HG03575 (cell line): ENCODE measurements around the gene ADCY5.

Experiments
- ATAC-seq: cut with Tn5 transposase; IDR thresholded peaks from one replicate; pipeline ENCODE4 v1.9.1; 2021; ENCODE audit not compliant: unreplicated experiment, insufficient number of reproducible peaks, low FRiP score; ENCODE audit errors: extremely low read depth

Gene ADCY5

DNA sequence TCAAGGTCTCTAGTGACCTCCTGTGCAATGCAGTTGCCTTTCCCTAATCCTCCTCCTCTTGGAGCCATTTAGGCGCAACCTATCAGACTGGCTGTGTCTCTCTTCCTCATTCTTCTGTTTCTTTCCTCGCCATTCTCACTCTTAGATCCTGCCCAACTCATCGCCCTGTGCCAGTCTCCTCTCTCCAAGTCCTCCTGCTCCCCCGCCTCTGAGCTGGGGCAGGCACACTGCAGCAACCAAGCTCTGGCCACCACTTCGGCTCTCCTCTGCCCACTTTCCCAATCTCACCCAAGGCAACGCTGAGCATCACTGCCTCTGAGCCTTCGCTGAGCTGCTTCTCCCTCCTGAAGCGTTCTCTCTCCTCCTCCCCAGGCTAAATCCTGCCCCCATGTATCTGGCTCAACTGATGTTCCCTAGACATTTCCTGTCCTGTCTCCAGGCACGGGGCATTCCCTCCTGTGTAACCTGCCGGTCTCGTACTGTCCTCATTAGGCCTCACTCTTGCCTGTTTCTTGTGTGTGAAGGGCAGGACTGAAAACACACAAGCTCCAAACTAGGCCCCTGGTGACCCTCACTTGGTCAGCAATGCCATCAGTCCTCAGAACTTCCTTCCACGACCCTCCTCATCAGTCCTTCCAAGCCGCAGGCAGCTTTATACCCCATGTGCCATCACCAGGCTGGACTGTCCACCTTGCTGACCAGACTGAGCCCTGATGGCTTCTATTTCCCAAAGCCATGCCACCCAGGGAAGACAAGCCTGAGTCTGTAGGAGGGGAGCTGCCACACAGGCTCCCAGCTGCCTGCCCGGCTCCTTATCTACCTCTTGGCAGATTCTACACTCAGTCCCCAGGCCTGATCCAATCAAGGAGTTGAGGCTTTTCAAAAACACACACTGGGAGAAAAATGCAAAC is 161.6 kb downstream of the ADCY5 start:
- no peak for ATAC-seq

DNA sequence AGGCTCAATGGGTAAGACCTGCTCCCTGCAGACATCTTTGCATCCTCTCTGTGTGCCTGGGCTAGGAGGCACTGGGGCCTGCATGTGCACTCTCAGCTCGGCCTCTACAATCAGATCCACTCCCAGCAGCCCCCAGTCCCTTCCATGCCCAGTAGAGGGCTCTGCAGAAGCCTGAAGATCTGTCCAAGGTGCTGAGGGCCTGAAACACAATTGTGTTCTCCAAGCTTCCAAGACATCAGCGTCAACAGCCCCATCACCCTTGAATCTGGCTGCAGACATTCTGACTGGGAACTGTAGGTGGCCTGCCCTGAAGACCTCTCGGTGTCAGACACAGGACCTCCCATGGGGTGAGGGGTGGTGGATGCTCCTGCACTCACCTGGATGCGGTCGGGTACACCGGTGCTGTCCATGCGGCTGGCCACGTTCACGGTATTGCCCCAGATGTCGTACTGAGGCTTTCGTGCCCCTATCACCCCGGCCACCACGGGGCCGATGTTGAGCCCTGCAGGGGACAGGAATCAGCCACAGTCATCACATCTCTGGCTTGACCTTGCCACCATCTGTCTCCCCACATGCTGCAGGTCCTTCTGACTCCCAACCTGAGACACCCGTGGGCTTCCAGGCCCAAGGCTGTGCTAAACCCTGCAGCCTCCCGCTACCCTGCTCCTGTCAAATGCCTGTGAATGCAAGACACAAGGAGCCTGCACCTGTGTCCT is 162.4 kb downstream of the ADCY5 start:
- no peak for ATAC-seq

DNA sequence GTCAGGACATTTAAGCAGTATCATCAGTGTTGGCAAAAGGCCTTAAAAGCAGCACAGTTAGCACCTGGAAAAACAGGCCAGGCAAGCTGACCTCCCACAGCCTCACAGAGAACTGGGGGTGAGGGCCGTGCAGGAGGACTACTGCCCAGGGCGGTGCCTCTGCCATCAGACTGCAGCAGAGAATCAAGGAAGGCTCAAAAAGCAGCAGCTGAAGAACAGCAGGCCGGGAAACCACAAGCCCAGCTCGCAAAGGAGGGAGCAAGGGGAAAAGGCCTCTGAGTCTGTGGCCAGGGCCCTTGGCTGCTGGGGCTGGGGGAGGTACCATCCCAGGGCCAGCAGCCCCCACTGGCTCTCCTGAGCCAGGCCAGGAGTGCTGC is 163.0 kb downstream of the ADCY5 start:
- ATAC-seq = no peak

DNA sequence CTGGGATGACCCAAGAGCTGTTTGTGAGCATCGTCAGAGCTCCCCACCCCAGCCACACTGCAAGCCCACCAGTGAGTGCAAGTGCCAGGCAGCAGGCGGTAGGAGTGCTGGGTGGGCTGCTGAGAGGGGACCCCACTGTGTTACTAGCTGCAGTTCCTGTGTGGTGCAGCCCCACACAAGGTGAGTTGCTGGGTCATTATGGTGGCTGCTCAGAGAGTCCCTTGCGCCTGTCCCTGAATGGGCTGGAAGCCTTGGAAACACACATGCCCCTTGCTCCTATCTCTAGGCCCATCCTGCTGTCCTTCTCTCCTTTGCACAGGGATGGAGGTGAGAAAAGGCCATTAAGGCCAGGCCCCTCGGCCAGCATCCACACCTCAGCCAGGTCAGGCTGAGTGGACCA is 163.4 kb downstream of the ADCY5 start:
- no peak for ATAC-seq

DNA sequence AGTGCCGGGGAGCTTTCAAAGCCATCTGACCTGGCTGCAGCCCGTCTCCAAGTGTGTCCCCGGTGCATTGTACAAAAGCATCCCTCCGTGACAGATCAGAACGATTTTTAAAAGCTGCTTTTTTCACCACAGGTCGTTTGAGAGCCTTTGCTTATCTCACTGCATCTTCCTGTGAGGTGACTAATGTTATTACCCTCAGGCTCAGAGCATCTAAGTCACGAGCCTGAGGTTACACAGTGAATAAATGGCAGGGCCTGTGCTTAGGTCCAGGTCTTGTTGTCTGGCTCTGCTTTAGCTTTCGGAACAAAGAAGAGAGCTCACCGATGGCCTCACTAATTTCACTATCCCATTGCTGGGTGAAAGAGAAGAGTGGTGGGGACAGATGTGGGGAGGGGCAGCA is 163.8 kb downstream of the ADCY5 start:
- ATAC-seq = no peak

DNA sequence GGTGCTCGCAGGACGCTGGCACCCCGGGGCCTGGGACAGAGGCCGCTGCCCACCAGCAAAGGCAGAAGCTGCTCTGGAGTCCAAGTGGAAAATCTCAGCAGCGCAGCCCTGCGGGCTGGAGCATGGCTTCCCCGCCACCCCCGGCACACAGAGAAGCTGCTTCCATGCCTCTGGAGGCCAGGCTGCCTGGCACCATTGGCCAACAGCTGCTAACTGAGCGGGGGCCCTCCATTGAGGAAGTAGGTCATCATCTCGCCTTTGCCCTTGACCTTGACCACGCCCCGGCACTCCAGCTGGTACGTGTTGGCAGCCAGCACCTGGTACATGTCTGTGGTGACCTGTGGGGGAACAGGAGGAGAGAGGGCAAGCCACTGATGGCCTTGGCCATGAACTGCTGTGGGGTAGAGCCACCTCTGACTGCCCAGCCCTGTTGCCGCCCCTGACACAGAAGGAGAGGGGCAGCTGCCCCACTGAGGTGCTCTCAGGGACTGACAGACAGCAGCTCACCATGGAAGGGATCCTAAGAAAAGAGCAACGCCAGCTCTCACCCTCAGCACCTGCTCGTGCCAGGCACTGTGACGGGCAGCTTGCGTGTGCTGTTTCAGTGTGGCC is 164.4 kb downstream of the ADCY5 start:
- no peak for ATAC-seq

DNA sequence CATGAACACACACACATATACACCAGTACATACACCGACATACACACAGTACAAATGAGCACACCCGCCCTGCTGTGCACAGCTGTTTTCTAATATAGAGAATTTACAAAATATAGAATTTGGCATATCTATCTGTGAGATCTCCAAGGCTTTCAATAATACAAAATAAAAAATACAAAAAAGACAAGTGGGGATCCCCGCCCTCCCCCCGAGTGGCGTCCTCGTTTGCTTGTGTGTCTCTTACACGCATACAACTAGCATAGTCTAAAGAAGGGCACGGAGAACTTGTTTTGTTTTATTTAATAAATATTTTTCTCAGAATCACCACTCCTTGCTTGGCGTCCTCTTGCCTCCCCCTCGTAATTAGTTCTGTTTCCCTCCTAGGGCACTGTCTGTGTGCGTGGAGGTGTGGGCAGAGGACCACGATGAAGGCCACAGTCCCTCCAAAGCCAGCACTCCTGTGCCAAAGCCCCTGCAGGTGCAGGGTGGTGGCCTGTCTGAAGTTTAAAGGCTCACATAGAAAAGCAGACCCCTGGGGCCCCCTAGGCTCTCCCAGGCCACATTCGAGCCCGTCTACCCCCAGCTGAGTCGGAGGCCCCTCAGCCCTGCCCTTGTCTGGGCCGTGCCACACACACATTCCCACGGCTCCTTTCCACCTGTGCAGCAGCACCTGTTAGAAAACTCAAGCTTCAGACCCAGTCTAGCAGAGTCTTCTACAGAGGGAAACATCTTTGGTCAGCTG is 165.1 kb downstream of the ADCY5 start:
- ATAC-seq = no peak

DNA sequence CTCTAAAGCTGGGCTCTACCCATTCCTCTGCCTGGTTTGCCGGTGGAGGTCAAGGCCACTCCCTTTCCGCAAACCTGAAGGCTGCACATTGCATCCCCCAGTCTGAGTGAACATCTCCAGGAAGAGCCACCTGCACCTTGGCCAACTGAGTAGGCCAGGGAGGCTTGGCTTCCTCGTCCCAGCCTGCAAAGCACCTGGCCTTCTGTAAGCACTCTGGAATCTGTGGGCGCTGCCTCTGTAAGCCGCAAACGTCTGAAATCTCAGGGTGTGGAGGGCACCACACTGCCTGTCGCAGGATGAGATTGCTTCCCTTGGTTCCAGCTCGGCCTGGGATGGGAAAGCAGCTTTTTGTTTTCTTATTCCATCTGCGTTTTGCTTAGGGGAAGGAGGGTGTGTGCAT is 165.8 kb downstream of the ADCY5 start:
- ATAC-seq = no peak

DNA sequence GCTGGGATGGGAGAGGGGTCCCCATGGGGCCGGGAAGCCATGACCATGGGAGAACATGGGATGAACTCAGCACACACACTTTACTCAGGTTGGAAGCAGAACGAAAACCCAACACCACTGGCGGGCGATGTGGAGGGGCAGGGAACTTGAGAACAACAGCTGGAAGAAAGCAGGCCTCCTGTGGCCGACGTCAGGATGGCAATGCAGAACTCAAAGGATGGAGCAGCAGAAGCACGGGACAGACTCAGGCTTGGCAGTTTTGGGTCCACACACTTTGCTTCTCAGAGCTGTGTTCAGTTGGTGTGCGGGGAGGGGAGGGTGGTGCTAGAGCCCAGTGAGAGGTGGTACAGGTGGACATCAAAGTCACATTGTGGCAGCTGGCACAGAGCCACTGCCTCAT is 166.4 kb downstream of the ADCY5 start:
- no peak for ATAC-seq

DNA sequence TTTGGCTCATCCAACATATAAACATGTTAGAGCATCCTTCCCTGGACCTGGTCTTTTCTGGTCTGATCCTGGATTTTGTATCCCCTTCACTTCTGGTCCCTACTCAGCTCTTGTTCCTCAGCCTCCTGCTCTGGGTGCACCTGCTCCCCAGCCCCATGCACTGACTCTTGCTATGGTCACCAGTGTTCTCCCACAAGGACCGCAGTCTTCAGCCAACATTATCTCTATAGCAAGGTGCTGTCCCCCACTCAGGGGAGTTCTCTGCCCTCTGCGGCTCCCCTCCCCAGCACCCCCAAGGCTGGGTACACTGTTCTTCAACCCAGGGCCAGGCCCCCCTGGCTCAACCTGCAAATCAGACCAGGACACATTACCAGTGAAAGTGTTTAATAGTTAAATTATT is 167.0 kb downstream of the ADCY5 start:
- ATAC-seq = no peak

DNA sequence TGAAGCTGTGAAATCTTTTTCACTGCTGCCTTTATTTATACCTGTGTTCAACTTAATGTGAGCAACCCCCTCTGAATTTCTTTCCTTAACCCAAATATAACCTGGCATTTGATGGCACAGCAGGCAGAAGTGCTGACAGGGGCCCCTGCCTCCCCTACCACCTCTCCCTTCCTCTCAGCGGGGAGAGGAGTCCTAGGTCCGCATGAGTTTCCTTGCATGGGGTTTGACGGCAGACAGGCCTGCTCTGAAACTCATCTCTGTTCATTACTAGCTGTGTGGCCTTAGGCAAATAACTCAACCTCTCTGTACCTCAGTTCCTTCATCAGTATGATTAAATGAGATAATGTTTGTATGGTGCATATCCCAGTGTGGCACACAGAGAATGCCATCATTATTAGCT is 167.5 kb downstream of the ADCY5 start:
- ATAC-seq = no peak

DNA sequence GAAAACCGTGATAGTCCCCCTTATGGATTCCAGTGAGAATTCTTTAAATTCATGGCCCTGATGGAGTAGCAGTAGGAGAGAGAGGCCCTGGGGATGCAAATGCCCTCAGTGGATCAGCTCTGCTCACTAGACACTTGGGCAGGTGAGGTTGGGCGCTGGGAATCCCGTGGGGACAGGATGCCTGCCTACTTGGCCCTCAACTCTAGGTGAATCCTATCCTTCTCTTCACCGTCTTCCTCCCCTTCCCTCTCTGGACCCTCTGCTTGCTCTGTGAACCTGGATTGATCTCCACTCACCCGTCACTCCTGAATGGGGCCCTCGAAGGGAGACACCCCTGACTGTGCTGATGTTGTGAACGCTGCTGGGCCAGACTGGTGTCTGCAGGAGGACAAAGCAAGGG is 169.8 kb downstream of the ADCY5 start:
- ATAC-seq = no peak

DNA sequence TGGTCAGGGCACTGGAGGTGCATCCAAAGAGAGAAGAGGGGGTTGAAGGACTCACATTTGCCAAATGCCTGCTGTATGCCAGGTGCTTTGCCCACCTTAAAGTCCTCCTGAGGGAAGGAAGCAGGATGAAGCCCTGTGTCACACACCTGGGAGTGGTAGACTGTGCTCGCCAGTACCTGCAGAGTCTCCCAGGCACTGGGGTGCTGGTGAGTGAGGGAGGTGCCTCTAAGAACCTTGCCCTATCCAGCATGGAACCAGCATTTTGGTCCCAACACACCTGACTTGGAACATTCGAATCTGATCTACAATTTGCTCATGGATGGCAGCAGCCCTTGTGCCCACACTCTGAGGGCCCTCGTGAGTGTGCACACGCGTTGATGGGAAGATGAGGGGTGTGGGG is 170.4 kb downstream of the ADCY5 start:
- no peak for ATAC-seq

DNA sequence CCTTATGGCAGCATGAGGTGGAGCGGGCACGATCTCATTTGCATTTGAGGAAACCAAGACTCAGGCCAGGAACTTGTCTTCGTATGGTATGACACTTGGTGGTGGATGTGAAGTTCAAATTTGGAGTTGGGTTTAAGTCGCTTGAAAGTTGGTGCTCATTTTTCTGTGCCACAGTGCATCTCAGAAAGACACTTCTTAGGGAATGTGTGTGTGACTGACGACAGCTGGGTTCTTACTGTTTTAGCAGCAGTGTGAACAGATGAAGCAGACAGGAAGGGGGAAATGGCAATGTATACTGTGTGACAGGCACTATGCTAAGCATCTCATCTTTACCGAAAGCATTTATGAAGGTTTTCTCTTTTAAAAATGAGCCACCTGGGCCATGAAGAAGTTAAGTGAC is 171.8 kb downstream of the ADCY5 start:
- ATAC-seq = no peak

DNA sequence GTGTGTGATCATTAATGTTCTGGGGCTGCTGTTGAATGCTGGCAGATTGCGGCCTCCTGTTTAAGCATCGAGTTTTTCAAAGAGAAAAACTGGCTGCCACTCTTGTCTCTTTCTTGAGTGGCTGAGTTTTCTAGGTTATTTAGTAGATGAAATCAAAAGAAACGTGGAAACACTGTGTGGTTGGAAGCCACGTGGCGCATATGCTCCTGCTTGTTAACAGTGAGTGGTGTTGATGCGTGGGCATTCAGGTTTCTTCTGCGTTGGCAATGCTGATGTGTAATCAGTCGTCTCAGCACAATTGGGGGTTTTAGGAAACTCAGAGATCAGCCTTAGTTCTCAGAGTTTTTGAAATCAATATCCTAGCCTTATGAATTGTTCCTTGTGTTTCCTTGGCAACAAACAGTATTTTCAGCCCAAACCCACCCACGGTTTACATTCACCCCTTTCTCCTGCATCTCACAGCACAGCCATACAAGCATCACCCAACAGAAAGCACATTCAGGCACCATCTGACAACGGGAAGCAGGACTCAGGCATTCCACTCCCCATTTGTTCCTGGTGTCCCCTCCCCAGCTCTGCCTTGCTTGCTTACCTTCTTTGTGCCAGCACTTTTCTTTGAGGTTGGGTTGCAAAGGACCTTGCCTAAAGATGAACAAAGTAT is 172.4 kb downstream of the ADCY5 start:
- ATAC-seq = no peak

DNA sequence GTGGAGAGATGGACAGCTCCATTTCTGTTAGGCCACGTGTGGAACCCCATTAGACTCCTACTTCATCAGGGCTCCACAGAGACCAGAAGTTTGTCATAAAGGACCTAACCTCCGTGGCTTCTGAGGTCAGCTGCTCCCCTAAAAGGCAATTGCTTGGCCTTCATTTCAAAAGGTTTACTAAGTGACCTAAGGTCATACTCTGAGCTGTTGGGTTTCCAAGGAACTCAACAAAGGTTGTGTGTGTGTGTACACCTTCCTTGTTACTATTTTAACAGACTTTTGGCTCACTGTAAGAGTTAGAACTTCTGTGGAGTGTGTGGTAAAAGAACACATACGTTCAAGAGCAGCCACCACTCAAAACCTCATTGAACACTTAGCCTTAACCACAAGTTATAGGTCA is 173.2 kb downstream of the ADCY5 start:
- no peak for ATAC-seq

DNA sequence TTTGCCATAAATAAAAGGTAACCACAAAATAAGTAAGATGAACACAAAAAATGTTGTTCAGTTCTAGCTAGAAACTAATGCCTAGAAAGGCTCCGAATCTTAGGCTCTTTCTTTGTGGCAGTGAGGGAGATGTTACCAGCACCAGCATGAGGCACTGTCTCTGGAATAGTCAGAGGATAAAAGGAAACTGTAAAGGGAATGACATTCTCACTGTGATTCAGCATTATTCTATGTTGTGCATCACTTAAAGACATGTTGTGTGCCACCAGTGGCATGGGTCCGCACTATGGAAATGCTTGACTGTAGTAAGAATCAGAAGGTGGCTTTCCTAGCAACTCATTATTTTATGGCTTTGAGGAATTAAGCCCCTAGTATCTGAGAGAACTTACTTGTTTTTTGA is 176.3 kb downstream of the ADCY5 start:
- no peak for ATAC-seq

DNA sequence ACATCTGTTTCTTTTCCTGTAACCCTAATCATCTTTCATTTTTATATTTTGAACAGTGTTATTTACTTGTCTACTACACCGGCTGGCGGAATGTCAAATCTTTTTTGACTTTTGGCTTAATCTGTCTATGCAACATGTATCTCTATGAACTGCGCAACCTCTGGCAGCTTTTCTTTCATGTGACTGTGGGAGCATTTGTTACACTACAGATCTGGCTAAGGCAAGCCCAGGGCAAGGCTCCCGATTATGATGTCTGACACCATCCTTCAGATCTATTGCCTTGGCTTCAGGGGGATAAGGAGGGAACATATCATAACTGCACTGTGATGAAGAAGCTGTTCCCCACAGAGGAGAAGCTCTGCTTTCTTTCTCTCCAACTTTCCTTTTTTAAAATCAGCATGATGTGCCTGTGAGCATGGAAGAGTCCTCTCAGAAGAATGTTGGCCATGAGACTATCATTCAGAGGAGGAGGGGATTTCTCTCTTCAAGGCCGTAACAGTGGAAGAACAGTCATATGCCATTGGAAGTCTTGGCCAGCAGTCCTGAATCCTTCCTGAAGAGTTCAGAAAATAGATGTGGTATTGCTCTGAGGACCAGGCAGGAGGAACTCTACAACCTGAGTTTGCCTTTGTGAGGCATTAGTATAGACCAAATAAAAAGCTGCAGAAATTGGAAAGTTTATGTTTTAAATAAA is 177.3 kb downstream of the ADCY5 start:
- no peak for ATAC-seq
